ENCODE measurements around the gene CNTNAP2.

The CNTNAP2 gene

DNA sequence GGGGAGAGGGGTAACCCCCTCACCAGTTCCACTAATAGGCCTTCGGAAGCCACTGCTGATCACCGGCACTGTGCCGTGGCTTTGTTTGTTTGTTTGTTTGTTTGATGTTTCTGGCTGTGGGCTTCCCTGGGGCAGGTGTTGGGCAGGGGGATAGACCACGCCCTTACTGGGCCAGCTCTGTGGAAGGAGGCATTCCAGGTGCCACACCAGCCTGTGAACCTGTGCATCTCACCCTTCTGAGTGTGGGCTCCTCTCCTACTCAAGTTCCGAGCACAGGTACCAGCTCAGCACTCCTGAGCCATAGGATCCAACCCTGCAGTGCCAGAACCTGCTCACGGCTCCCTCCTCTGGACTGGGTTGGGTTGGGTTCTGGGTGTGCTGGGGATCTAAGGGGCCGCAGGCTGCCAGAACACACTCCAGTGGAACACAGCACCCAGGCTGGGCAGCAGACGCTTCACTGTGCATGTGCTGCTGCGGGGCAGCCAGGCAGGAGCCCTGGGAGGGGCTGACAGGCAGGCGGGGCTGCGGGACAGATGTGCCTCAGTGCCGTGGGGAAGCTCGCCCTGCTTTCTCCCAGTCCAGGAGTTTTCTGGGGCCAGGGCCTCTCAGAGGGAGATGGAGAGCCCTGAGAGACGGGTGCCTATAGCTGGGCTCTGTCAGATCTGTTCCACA lies 1053.9 kb downstream of the CNTNAP2 start:
- no peak for DNase-seq

DNA sequence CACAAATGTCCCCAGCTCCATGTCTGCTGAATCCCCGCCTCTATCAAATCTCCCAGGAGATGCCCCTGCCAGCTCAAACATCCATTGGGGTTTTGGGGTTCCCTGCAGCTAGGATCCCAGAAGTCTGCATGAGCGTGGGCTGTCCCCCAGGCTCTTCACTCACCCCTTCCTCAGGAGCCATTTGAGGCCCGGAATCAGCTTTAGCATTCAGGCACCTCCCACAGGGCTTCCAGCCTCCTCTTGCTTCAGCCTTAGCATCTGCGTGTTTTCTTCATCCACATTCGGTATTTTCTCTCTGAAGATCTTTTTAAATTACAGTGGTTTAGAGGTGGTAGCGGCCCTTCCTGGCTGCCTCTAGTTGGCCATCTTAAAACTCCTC lies 1054.4 kb downstream of the CNTNAP2 start:
- no peak for DNase-seq

DNA sequence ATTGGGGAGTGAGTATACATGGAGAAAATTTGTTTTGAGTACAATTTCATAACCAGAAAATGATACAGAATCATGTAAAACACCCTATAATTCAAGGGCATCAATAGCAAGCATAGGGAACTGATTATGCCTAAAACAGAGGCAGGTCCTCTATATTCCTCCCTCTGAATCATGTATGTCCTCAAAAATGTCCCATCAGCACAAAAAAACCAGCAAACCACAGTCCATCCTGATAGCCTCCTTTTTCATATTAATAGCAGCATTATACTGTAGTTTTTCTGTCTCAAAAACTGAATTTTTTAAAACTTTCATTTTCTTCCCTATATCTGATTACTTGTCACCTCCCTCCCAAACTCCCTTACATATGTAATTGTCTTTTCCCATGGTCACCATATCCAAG lies 1057.3 kb downstream of the CNTNAP2 start:
- no peak for DNase-seq

DNA sequence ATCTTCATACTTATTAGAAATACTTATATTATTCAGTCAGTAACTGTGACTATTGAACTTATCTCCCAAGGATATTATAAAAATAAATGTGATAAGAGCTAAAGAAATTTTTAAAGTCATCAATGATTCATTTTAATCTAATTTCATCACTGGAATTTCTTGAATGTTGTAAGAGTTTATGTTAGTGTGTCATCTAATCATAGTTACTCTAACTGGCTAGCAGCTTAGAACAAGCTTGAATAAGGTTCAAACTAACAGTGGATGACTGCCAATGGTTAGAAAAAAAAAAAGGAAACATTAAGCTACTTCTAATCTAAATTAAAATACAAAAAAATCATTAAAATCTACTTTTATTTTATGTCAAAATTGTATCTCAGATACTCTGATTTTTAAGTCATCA lies 1066.3 kb downstream of the CNTNAP2 start:
- DNase-seq = no peak

DNA sequence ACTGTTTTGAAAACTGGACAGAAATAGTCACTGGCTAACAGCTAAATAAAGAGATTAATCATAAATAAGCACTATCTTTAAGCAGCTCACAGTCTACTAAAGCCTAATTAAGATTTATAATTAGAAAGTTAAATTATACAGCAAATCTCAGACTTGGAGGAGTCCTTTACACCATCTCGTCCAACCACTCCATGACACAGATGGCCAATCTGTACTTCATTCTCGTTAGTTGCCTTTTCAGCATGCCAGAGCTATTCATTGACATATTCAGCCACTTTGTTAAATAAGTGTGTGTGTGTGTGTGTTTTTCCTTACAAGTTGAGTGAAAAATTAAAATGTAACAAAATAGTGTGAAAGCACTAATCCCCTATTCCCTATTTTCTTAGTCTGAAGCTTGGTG lies 1066.7 kb downstream of the CNTNAP2 start:
- no peak for DNase-seq

DNA sequence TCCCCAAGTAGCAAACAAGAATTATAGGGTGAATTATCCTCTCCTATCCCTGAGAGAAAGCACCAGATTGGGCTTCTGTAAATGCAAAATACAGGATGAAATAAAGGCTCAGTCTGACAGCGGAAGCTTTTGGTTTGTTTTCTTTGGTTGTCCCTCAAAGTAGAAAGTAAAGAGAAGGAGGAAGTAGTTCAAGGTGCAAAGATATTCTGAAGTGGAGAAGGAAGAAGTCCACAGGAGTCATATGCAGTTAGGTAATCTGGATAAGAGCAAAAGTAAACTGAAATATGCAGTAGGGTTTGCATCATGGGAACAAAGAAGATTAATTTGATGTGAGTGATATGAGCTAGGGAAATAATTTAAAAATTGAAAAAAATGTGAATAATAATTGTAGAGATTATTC lies 1071.9 kb downstream of the CNTNAP2 start:
- DNase-seq = no peak

DNA sequence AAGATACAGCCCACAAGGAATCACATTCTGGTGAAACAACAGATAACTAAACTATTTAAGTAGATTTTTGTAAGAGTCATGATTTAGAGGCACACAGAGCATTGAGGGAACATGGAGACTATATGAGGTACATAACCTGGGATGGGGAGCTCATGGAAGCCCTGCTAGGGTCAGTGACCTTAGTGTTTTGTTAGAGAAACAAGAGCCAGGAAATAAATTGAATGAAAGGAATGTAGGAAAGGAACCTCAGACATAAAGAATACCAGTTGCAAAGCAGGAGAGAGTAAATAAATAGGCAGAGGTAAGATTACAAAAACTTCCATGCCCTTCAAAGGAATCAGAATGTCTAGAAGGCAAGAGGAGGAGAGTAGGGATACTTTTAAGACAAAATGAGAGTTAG lies 1076.9 kb downstream of the CNTNAP2 start:
- DNase-seq = no peak

DNA sequence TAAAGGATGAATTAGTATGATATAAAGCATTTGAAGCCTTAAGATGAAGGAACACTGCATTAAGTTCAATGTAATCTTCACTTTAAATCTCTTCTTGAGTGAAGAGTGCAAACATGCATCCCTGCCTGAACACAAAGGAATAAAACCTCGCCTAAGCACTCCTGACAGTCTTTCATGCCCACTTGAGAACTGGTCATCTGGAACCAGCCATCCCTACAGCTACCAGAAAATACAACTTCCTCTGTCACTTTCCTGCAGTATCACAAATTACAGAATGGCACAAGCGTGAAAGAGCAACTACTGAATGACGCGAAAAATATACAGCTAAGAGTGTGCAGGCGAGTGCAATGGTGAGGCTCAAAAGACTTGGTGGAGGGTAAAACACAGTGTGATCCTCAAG lies 1079.9 kb downstream of the CNTNAP2 start:
- no peak for DNase-seq

DNA sequence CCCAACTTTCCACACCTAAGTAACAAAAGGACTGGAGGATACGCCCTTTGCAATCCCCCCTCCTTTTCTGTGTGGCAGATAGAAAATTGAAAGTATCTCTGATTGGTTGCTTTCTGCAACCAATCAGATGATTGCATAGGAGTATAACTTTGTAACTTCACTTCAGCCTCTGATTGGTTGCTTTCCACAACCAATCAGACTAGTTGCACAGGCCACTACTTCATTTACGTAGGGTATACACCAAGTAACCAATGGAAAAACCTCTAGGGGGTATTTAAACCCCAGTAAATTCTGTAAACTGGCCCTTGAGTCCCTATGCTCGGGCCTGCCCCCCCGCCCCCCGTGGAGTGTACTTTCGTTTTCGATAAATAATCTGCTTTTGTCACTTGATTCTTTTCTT lies 1080.4 kb downstream of the CNTNAP2 start:
- no peak for DNase-seq

DNA sequence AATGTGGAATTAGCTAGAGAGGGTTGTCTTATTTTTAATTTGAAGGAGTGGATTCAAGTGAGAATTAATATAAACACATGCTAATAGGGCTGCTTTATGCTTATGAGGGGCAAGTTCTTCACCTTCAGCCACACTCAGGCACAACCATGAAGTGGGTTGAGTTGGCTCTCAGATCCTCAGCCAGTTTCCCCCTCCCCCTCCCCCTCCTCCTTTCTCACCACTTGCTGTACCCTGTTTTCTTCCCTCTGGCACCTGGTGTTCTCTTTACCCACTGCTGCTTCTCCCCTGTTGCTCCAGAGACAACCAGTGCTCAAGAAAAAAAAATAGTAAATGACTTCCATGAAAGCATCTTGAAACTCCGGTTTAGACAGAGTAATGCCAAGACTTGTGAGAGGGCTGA lies 1083.3 kb downstream of the CNTNAP2 start:
- no peak for DNase-seq

DNA sequence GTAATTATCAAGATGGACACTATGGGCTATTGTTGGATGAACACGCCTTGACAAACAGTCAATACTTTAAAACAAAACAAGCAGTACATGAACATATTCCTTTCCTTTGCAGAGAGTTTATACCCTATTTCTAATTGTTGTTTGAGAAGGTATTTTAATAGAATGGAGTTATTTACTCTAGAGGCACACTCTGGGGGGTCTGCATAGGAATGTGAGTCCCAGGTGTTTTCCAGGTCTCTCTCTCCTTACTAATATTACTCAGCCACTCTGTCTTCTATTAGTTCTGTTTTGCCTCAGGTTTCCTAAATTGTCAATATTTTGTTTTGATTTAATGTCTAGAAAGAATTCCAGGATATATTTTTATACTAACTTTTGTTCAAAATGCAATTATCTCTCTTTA lies 1091.4 kb downstream of the CNTNAP2 start:
- no peak for DNase-seq

DNA sequence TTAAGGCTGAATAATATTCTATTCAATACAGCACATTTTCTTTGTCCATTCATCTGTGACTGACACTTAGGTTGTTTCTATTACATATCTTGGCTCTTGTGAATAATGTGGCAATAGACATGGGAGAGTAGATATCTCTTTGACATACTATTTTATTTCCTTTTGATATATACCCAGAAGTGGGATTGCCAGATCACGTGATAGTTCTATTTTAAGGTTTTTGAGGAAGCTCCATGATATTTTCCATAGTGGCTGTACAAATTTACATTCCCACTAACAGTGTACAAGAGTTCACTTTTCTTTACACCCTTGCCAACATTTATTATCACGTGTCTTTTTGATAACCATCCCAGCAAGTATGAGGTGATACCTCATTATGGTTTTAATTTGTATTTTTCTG lies 1114.7 kb downstream of the CNTNAP2 start:
- no peak for DNase-seq

DNA sequence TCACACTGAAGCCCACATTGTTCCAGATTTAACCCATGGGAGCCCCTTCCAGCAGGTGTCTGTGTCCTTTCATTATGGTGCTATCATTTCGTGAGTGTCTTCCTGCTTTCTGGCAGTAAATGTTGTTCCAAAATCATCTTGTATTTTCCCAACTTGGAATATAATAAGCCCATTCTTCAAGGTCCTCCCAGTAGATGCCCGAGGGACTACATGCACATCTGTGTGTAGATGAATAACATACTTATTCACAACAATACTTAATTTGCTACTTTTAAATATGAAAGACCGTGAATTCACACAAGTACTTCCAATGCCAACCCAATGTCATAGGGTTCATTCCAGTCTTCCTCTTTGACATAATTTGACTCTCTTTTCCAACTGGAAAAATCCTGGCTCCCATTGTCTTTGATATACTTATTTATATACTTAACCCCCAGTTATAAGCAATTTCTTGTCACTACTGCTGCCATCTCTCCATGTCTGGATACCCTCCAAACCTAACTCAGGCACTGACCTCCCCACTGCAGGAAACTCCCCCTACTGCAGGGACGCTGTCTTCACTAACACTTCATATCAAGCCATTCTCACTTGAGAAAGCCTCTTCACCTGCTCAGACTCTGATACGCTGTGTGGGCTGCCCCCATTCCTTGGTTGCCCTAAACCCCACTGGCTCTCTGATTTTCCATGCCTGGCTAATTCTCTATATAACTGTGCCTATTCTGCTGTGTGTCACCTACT lies 1119.2 kb downstream of the CNTNAP2 start:
- no peak for DNase-seq

DNA sequence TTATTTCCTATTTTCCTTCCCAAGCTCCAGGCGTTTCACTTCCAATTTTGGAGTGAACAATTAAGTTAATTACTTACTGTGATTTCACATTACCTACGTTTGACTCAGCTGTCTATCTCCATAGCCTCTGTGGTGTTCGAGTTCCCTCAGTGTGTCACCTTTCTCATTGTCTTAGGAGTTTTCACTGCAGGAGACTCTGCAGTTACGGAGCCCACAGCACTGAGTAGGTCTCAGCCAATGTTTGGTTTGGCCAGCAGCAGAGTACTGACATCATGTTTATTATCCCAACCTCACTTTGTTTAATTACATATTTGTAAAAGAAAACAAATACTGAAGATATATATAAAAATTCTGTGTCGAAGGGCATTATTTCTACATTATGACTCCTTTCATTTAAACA lies 1123.9 kb downstream of the CNTNAP2 start:
- DNase-seq = no peak

DNA sequence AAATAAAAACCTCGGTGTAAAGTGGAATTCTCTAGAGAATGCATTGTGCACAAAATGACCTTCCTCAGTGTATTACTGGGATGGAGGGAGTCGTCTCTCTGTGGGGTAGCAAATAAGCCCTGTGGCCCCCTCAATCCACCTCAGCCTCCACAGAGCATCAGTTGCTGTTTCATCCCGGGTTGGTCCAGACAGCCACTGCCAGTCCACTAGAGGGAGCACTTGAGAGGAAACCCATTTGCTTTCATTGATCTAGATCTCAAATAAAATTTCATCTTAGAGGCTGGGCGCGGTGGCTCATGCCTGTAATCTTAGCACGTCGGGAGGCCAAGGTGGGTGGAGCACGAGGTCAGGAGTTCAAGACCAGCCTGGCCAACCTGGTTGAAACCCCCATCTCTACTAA lies 1128.7 kb downstream of the CNTNAP2 start:
- DNase-seq = no peak

DNA sequence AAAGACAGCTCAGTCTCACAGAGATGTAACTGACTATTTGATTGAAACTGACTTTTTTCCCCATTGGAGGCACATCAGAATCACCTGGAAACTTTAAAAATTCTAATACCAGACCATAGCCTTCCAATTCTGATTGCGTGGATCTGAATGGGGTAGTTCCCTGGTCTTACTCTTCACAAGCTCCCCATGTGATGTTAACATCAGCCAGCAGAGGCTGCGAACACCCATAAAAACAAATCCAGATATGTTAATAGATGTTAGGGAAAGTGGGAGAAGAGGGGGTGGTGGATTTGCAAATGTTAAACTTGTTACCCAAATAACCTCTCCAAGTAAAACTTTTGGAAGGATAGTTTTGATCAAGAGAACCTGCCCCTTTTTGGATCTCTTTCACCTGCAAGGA lies 1133.4 kb downstream of the CNTNAP2 start:
- no peak for DNase-seq

DNA sequence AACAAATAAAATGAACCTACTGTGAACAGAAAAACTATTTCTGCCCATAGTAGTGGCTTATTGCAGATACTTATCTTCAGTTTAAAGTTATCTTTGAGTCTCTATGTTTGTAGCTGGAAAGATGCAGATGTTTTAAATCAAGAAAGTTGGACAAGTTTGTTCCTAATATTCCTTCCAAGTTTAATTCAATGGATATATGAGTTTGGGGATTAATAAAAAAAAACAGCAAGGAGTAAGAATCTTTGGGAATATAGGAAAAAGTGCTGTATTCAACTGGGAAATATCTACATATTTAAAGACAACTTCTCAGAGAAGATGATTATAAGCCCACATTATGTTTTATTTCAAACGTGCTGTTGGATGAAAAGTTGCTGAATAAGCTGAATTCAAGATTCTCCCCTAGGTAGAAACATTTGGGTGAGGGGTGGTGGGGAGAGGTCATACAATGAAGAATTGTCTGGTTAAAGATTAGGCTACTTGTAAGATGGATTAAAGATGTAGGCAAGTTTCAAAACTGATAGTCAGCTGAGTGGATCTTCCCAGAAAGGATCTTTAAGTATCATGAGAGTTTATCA lies 1135.2 kb downstream of the CNTNAP2 start:
- DNase-seq = no peak

DNA sequence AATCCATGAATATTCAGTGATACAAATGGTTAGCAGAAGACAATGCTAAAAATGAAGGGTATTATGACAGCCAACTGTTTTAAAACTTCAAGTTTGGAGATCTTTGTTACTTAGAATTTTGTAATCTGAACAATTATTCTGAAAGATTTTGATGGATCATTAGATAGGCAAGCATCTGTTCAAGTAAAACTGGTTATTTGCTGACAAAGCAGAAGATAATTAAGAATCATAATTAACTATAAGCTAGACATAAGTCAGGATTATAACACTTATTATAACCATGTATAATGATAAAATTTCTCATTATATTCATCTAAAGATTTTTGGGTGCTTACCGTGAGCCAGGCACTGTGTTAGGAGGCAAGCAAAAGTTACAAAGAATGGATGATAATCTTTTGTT lies 1145.1 kb downstream of the CNTNAP2 start:
- DNase-seq = no peak

DNA sequence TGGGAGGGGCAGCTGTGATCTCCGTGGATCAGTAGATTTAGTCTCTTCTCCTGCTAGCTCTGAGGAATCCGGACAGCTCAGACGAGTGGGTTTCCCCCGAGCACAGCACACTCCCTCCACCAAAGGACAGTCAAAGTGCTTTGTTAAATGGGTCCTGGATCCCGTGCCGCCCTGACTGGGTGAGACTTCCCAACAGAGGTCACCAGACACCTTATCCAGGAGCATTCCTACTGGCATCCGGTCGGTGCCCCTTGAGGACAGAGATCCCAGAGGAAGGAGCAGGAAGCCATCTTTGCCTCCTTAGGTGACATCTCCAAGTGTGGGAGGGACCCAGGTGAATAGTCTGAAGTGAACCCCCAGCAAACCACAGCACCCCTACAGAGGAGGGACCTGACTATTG lies 1148.9 kb downstream of the CNTNAP2 start:
- no peak for DNase-seq

DNA sequence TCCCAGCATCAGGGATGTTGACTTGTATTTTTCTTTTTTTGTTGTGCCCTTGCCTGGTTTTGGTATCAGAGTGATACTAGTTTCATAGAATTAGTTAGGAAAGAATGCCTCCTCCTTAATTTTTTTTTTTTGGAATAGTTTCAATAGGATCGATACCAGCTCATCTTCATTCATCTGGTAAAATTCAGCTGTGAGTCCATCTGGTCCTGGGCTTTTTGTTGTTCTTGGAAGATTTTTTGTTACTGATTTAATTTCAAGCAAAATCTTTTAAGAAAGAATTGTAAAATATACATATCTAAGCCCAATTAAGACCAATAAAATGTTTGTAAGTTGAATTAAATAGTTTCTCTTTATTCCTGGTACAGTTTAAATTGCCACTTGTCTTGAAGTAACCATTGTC lies 1159.5 kb downstream of the CNTNAP2 start:
- no peak for DNase-seq

DNA sequence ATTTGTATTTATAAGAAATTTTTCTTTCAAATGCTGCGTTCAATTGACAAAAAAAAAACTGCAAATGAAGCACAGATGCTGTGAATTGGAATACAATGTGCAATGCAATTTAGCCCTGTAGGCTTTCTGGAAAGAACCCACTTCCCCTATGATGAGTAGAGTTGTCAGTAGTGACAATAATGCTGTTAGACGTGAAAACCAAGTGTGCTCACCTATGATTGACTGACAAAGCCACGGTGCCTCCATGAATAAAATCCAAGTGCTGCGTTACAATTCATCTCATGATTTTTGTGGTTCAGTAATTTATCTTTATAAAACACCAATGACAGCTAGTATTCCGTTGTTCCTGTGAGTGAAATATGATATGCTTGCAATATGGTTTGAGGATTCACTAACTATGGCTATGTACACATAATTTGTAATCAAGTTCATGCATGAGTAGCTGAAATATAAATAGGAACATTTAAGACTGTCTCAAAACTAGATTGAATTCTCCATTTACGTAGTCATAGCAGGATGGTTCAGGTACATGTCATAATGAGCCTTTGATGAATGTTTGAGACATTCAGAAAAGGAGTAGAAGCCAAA lies 1160.3 kb downstream of the CNTNAP2 start:
- DNase-seq = no peak

DNA sequence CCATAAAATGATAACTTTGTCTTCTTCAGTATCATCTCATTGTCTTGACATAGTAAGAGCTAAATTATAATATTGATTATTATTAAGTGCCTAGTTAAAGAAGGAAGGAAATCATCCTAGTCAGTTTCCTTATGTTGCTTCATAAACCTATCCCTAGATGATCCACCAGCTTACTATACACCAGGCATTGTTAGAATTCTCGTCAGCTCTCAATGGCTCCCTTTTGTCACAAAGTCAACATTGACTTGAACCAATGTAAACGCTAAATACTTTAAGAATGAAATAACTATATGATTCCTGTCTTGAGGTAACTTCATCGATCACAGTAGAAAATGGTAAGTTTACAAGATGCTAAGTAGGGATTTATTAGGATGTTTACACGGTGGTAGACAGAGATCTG lies 1162.9 kb downstream of the CNTNAP2 start:
- no peak for DNase-seq

DNA sequence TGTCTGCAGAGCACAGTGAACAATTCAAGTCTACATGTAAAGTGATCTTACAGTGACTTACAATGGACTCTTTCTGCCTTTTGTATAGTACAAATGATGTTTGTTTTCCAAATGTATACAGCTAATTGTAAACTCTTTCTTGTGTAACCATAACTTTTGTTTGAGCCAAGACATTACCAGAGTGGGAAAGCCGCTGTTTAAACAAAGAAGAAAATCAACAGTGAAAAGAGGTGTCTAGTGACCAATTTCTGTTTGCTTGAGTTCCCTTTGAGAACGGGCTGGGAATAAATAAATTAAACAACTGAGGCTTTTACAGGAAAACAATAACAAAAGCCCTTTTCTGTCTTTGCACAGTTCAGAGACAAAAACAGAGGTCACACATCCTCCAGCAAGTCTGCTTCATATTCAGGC lies 1163.4 kb downstream of the CNTNAP2 start:
- no peak for DNase-seq

DNA sequence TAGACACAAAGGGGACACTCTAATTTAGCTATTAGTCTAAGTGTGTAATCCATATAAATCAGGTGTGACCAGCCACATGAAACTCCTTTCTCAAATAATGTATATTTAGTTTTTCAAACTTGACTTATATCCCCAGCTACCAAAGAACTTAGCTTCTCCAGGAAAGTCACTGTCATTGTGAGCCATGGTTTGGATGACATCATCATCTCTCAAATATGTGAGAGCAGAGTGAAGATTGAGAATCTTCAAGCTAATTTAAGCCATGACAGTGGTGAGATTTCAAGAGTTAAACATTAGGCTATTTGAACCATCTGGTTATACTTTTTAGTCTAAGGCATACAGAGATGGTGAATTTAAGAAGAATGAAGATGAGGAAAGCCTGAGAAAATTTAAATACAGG lies 1165.6 kb downstream of the CNTNAP2 start:
- no peak for DNase-seq

Data from activated T-cell treated with anti-CD3 and anti-CD28 coated beads, Interleukin-2, amount 50 U/mL, for 1 hour (primary cell).